Measurements from ENCODE around the gene PTH2.
A peak's percentile ranks its signal among the peaks of the same experiment; 100 is the strongest.

The PTH2 gene

DNA sequence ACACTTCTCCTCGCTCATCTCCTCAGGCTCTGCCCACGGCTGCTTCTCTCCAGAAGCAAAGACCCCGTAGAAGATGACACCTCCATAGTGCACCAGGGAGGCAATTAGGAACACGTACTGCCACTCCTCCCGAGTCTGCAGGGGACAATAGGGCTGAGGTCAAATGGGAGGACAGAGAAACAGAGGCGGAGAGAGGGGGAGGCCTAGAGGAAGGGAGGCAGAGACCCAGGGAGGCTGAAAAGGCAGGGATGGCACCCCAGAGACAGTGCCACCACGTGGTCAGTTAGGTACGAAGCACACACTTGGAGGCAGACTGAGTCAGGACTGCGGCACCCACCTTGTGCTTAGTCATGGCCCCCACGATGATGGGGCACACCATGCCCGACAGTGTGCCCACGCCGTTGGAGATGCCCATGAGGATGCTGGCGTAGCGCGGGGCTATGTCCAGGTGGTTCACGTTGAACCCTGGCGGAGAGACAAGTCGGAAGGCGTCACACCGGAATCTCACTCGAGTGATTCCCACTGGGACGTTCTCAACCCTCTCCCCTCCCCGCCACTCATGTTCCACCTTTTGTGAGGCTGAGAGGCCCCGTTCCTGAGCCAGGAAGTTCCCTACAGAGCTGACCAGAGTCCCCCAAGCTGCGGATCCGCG lies 7.6 kb upstream of the PTH2 start:
- DNase-seq = no peak

- no peak for DNase-seq
These were observed 7.0 kb upstream of the PTH2 start for GRCh38 chr19:49430172-49430677.

- no peak for DNase-seq
These were observed 5.6 kb upstream of the PTH2 start for GRCh38 chr19:49428547-49429451.

GRCh38 chr19:49427855-49428546 lies 4.8 kb upstream of the PTH2 start:
- peak; percentile 31 for DNase-seq

DNA sequence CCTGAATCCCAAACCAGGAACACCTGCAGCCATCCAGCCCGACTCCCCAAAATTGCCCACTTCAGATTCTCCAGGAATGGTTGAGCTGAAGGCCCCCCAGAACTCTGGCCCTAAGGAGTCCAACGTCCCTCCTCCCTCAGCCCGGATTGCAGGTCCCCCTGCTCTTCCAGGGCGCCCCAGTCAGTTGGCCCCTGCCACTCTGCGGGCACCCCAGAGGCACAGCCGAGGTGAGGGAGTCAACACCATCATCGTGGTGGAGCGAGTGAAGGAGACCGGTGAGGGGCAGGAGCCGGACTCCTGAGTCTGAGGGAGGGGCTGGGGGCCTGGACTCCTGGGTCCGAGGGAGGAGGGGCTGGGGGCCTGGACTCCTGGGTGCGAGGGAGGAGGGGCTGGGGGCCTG lies 4.1 kb upstream of the PTH2 start:
- no peak for DNase-seq

- DNase-seq = no peak
These were observed 2.8 kb upstream of the PTH2 start for GRCh38 chr19:49425922-49426592.

GRCh38 chr19:49425178-49425577 lies 1.9 kb upstream of the PTH2 start, which contains the start of gene GFY:
Gene GFY, plus strand, starts transcription at chr19:49425388. Its CDS starts 1,043 bp downstream, at chr19:49426431.
- no peak for DNase-seq

DNA sequence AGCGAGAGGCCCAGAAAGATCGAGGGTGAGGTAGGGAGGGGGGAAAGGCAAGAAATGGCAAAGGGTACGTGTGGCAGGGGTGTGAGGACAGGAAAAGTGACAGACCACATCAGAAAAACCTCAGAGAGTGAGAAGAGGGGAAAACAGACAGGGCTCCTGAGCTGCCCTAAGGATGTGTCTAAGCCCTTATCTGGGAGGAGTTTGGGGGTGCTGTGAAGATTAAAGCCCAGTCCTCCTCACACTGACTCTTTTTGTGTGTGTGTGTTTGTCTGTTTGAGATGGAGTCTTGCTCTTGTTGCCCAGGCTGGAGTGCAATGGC lies 703 bp upstream of the PTH2 start:
- peak; percentile 55 for DNase-seq

- peak; percentile 59 for DNase-seq
These were observed 702 bp downstream of the PTH2 start for GRCh38 chr19:49422407-49423070.

- DNase-seq = no peak
These were observed 1.4 kb downstream of the PTH2 start for GRCh38 chr19:49421878-49422202.

DNA sequence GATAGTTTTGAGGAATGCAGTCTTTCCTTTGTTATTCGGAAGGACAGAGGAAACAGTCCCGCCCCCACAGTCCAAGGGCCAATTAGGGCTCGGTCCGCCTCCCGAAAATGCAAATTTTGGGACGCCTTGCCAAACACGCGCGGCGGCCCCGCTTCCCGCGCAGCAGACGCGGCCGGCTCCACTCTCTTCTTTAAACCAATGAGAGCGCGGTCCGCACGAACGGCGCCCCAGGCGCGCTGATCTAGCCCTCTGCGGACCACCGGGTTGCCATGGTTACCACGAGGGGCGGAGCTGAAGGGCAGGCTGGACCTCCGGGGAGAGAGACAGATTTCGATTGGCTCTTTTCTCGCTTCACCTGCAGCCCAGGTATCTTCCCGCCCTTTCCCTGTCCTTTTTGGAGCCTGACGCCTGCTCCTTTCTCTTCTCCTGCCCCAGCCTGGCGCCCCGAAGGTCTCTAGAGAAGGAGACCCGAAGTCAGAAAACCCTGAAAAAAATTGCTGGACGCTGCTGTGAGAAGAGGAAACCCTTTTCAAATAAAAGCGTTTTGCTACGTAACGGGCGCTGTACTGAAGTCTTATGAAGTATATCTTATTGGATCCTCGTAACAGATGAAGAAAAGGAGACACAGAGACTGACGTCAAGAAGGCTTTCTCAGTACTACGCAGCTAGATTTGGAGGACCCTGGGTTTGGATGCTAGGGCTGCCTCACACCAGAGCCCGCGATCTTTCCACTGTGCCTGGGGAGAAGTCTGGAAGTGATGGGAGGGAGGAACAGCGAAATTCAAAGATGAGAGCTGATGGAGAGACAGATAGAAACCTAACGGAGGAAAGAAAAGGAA lies 2.0 kb downstream of the PTH2 start:
- peak; percentile 45 for DNase-seq

DNA sequence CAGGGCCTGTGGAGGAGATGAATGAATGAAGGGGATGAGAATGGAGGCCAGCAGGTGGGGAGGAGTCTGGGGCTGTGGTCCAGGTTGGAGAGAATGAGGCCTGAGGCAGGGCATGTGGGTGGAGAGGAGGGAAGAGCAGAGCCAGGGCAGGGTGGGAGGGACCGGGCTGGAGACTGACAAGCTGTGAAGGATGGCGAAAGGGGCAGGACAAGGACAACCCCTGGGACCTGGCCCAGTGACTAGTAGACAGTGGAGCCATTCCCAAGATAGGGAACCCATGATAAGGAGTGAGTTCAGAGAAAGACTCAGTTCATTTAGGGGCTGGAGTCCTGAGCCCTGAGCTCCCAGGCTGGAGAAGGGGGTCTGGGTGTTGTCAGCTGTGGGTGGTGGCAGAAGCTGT lies 3.0 kb downstream of the PTH2 start:
- no peak for DNase-seq

GRCh38 chr19:49419173-49419572 lies 4.1 kb downstream of the PTH2 start:
- DNase-seq = no peak

DNA sequence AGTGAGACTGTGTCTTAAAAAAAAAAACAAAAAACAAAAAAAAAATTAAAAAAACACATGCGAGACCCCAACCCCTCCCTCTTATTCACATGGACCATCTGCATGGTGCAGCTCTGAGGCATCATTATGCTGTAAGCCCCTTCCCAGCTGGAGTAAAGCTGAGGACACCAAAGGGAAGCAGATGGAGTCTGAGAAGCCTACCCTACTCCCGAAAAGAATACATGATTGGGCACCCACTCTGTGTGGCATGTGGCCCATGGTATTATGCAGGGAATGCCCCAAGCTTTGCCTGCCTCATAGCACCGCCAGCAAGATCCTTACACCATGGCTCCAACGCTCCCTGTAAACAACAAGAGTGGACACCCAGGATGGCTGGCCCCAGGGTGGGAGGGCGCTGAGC lies 4.7 kb downstream of the PTH2 start:
- DNase-seq = no peak

GRCh38 chr19:49417088-49417487 lies 6.2 kb downstream of the PTH2 start:
- DNase-seq = no peak

GRCh38 chr19:49415810-49416200 lies 7.4 kb downstream of the PTH2 start:
- DNase-seq = no peak

- DNase-seq = no peak
These were observed 8.0 kb downstream of the PTH2 start for GRCh38 chr19:49415102-49415809.

DNA sequence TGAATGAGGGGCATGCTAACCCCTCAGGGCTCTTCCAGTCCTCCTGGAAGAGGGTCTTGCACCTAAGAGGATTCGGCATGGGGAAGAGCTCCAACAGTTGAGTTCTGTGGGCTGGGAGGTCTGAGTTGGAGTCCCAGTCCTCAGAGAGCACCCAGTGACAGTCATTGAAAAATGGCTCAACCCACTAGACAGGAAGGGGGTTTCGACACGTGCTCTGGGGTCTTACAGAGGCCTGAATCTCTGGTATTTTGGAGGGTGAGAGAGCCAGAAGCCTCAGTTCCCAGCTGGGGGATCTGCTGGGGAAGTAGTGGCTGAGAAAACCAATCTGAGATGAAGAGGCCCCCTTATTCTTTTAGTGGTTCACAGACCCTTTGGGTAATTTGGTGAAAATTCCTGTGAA lies 9.0 kb downstream of the PTH2 start:
- no peak for DNase-seq

- no peak for DNase-seq
These were observed 9.9 kb downstream of the PTH2 start for GRCh38 chr19:49413348-49413747.

GRCh38 chr19:49411681-49412326 lies 11.4 kb downstream of the PTH2 start:
- DNase-seq = no peak
